H1 (cell line): ENCODE results near the gene CALML4. TPM values are rescaled to one million over a fixed set of nuclear protein-coding genes. Genes with fewer than 3 reads are reported as not detected.

ENCODE experiments used
- CTCF ChIA-PET: fragments of 300-600 bp; sonication (Branson Sonifier 250); formaldehyde crosslinking; loops from one replicate; lab custom pipeline; 2021; ENCODE audit not compliant: partially characterized antibody; lab: Charles Lee
- POLR2A ChIA-PET: fragments of 300-600 bp; sonication (Branson Sonifier 250); formaldehyde crosslinking; loops from one replicate; lab custom pipeline; 2021; ENCODE audit warnings: inconsistent platforms; ENCODE audit not compliant: partially characterized antibody; lab: Charles Lee
- DNase-seq, 2 experiments: peaks; one replicate each; pipeline versions ENCODE4 v3.0.0 to v3.0.0-alpha.2; 2010 to 2022; ENCODE audit warnings: low spot score in 2 of 2, low read depth in 1 of 2, mixed read lengths in 1 of 2
- FAIRE-seq: peaks from 2 replicates; lab custom pipeline; 2011; peaks lifted over from hg19 to GRCh38; lab: Jason Lieb, UNC
- H2AFZ ChIP-seq: 2 replicates; pipeline ENCODE4 v1.8.1; 2012; ENCODE audit warnings: low read length, inconsistent platforms
- H2AK5ac ChIP-seq: 2 replicates; pipeline ENCODE4 v1.6.1; 2013; ENCODE audit warnings: low read depth, low read length
- H2BK120ac ChIP-seq: replicated peaks from 2 replicates; pipeline ENCODE3; 2013; ENCODE audit warnings: low read depth, low read length, inconsistent platforms
- H2BK12ac ChIP-seq: 2 replicates; pipeline ENCODE4 v1.6.1; 2013; ENCODE audit warnings: low read depth, low read length
- H2BK15ac ChIP-seq: 2 replicates; pipeline ENCODE4 v1.6.1; 2013; ENCODE audit warnings: low read length
- H2BK20ac ChIP-seq: 2 replicates; pipeline ENCODE4 v1.6.1; 2013; ENCODE audit warnings: low read length
- H2BK5ac ChIP-seq: 2 replicates; pipeline ENCODE4 v1.6.1; 2013; ENCODE audit warnings: low read depth, low read length
- H3K14ac ChIP-seq: 2 replicates; pipeline ENCODE4 v1.6.1; 2013; ENCODE audit warnings: inconsistent platforms; ENCODE audit not compliant: insufficient read length
- H3K18ac ChIP-seq: 2 replicates; pipeline ENCODE4 v1.6.1; 2013; ENCODE audit warnings: low read length; ENCODE audit errors: extremely low read depth
- H3K23ac ChIP-seq: 2 replicates; pipeline ENCODE4 v1.6.1; 2013; ENCODE audit warnings: inconsistent platforms; ENCODE audit not compliant: insufficient read length
- H3K23me2 ChIP-seq: 2 replicates; pipeline ENCODE4 v1.6.1; 2013; ENCODE audit warnings: low read depth, low read length
- H3K27ac ChIP-seq: 2 replicates; pipeline ENCODE4 v1.6.1; 2011; ENCODE audit warnings: low read depth, low read length, inconsistent platforms
- H3K27me3 ChIP-seq, 4 experiments: replicated peaks in 1 of 4; 1 replicate in 1 of 4; 2 replicates in 3 of 4; pipeline versions ENCODE4 v1.6.1 to v1.8.1; 2011 to 2013; ENCODE audit warnings: low read length in 3 of 4, mild to moderate bottlenecking in 3 of 4, inconsistent platforms in 2 of 4, mixed read lengths in 2 of 4, moderate library complexity in 1 of 4; ENCODE audit not compliant: control insufficient read depth in 3 of 4, insufficient read depth in 3 of 4; ENCODE audit errors: extremely low read depth in 1 of 4
- H3K36me3 ChIP-seq, 4 experiments: 2 replicates each; pipeline versions ENCODE4 v1.6.1 to v1.8.1; 2011 to 2013; ENCODE audit warnings: mild to moderate bottlenecking in 4 of 4, low read length in 3 of 4, moderate library complexity in 2 of 4, control low read depth in 1 of 4, inconsistent platforms in 1 of 4; ENCODE audit not compliant: insufficient read depth in 4 of 4, control insufficient read depth in 2 of 4
- H3K4ac ChIP-seq: replicated peaks from 2 replicates; pipeline ENCODE3; 2013; ENCODE audit warnings: low read length, low read depth, mixed read lengths, inconsistent platforms; ENCODE audit not compliant: insufficient read length
- H3K4me1 ChIP-seq, 4 experiments: replicated peaks in 1 of 4; 1 replicate in 1 of 4; 2 replicates in 3 of 4; pipeline versions ENCODE4 v1.6.1 to v1.8.1; 2011 to 2013; ENCODE audit warnings: low read length in 3 of 4, inconsistent platforms in 2 of 4, mixed read lengths in 1 of 4; ENCODE audit not compliant: insufficient read depth in 4 of 4, control insufficient read depth in 3 of 4
- H3K4me2 ChIP-seq, 2 experiments: 2 replicates each; pipeline versions ENCODE4 v1.6.1 to v1.8.1; 2011 to 2013; ENCODE audit warnings: low read depth in 2 of 2, low read length in 2 of 2, control low read depth in 1 of 2, inconsistent platforms in 1 of 2, mild to moderate bottlenecking in 1 of 2; ENCODE audit not compliant: insufficient read depth in 1 of 2
- H3K4me3 ChIP-seq, 4 experiments: fragments of 200-600, 300-600 bp in 1 of 4; sonication (generic), shearing (Covaris generic), sonication (Bioruptor Twin) in 1 of 4; 2 replicates each; pipeline versions ENCODE4 v1.5.1 to v1.8.1; 2011 to 2016; ENCODE audit warnings: low read length in 4 of 4, low read depth in 3 of 4, control low read depth in 2 of 4, inconsistent platforms in 2 of 4, mild to moderate bottlenecking in 2 of 4, mixed read lengths in 1 of 4, moderate library complexity in 1 of 4; ENCODE audit not compliant: insufficient read depth in 2 of 4; ENCODE audit errors: extremely low read depth in 1 of 4
- H3K56ac ChIP-seq: replicated peaks from 2 replicates; pipeline ENCODE3; 2013; ENCODE audit warnings: low read depth, mild to moderate bottlenecking, mixed read lengths, low read length, inconsistent platforms; ENCODE audit not compliant: insufficient read length
- H3K79me1 ChIP-seq: 2 replicates; pipeline ENCODE4 v1.6.1; 2013; ENCODE audit warnings: low read depth, low read length, control low read depth
- H3K79me2 ChIP-seq, 2 experiments: 2 replicates each; pipeline versions ENCODE4 v1.6.1 to v1.8.1; 2012 to 2013; ENCODE audit warnings: low read length in 2 of 2, mild to moderate bottlenecking in 2 of 2, inconsistent platforms in 1 of 2; ENCODE audit not compliant: insufficient read depth in 2 of 2, control insufficient read depth in 1 of 2
- H3K9ac ChIP-seq, 4 experiments: replicated peaks in 1 of 4; 1 replicate in 1 of 4; 2 replicates in 3 of 4; pipeline versions ENCODE4 v1.6.1 to v1.8.1; 2011 to 2013; ENCODE audit warnings: low read depth in 3 of 4, low read length in 3 of 4, control low read depth in 2 of 4, mild to moderate bottlenecking in 2 of 4, moderate library complexity in 2 of 4, inconsistent platforms in 1 of 4; ENCODE audit errors: extremely low read depth in 1 of 4
- H3K9me3 ChIP-seq, 2 experiments: 2 replicates each; pipeline versions ENCODE4 v1.6.1 to v1.8.1; 2012 to 2013; ENCODE audit warnings: mild to moderate bottlenecking in 2 of 2, moderate library complexity in 2 of 2, control low read depth in 1 of 2, inconsistent platforms in 1 of 2, low read depth in 1 of 2, low read length in 1 of 2, mixed read lengths in 1 of 2; ENCODE audit not compliant: insufficient read depth in 2 of 2
- H4K20me1 ChIP-seq, 2 experiments: replicated peaks in 1 of 2; 2 replicates each; pipeline versions ENCODE3 to v1.8.1; 2011 to 2013; ENCODE audit warnings: inconsistent platforms in 2 of 2, low read length in 2 of 2, mild to moderate bottlenecking in 1 of 2; ENCODE audit not compliant: insufficient read depth in 2 of 2, control insufficient read depth in 1 of 2
- H4K5ac ChIP-seq: 2 replicates; pipeline ENCODE4 v1.6.1; 2013; ENCODE audit warnings: low read length, low read depth, mixed read lengths, inconsistent platforms; ENCODE audit not compliant: insufficient read length
- H4K8ac ChIP-seq: 2 replicates; pipeline ENCODE4 v1.8.0; 2013; ENCODE audit warnings: mild to moderate bottlenecking, moderate library complexity, low read length, inconsistent platforms; ENCODE audit not compliant: insufficient read depth; ENCODE audit errors: extremely low read depth
- H4K91ac ChIP-seq: replicated peaks from 2 replicates; pipeline ENCODE3; 2013; ENCODE audit warnings: low read length, mixed read lengths, inconsistent platforms; ENCODE audit not compliant: insufficient read length
- BACH1 ChIP-seq: IDR thresholded peaks from 2 replicates; pipeline ENCODE4 v1.6.1; 2012; ENCODE audit warnings: low read length, improper control_type of control experiment
- BCL11A ChIP-seq, 2 experiments: IDR thresholded peaks; one replicate each; pipeline ENCODE4 v1.6.1; 2011; ENCODE audit warnings: low read depth in 2 of 2, low read length in 2 of 2, mild to moderate bottlenecking in 2 of 2
- CHD1 ChIP-seq: IDR thresholded peaks from 2 replicates; pipeline ENCODE4 v1.6.1; 2012; ENCODE audit warnings: low read depth, low read length, improper control_type of control experiment
- CREB1 ChIP-seq: IDR thresholded peaks from 2 replicates; pipeline ENCODE4 v1.6.1; 2012; ENCODE audit warnings: inconsistent platforms
- JUN ChIP-seq: IDR thresholded peaks from 2 replicates; pipeline ENCODE4 v1.6.1; 2011; ENCODE audit warnings: low read depth, mild to moderate bottlenecking, improper control_type of control experiment, low read length
- POU5F1 ChIP-seq: IDR thresholded peaks from 2 replicates; pipeline ENCODE4 v1.6.1; 2011; ENCODE audit warnings: low read depth, mild to moderate bottlenecking, low read length, moderate library complexity
- SIRT6 ChIP-seq: IDR thresholded peaks from one replicate; pipeline ENCODE4 v1.7.1; 2012; ENCODE audit warnings: low read length, inconsistent platforms
- SRF ChIP-seq: IDR thresholded peaks from 2 replicates; pipeline ENCODE4 v1.6.1; 2011; ENCODE audit warnings: mild to moderate bottlenecking, low read depth, low read length, moderate library complexity
- SUZ12 ChIP-seq: fragments of 200-600 bp; sonication (generic); IDR thresholded peaks from 2 replicates; pipeline ENCODE4 v1.6.1; 2012; ENCODE audit warnings: mild to moderate bottlenecking, inconsistent platforms, low read length, moderate library complexity, mixed read lengths
- TAF7 ChIP-seq: optimal IDR thresholded peaks from 2 replicates; pipeline ENCODE3; 2011; ENCODE audit warnings: low read depth, mild to moderate bottlenecking, inconsistent platforms, low read length, moderate library complexity, borderline replicate concordance
- ZNF274 ChIP-seq: IDR thresholded peaks from 2 replicates; pipeline ENCODE4 v1.7.0; 2012; ENCODE audit warnings: low read length, borderline replicate concordance; ENCODE audit errors: extremely low read depth
- WGBS, 2 experiments: shearing (Covaris generic) in 1 of 2; methylation state at CpG; one replicate each; pipeline versions ENCODE4 v1.1.6 to v1.1.7; 2013 to 2015; ENCODE audit warnings: low lambda C conversion rate in 2 of 2, mixed read lengths in 2 of 2, inconsistent platforms in 1 of 2, low coverage in 1 of 2, missing lambda C conversion rate in 1 of 2; ENCODE audit not compliant: insufficient replicate concordance in 2 of 2, insufficient coverage in 1 of 2, insufficient read length in 1 of 2; ENCODE audit errors: extremely low coverage in 1 of 2, missing lambda C conversion rate in 1 of 2; 5-methylcytosine and 5-hydroxymethylcytosine counted together
- polyA plus RNA-seq, 7 experiments: library from polyadenylated mRNA; depleted of rRNA in 3 of 7; stranded (reverse) in 5 of 7; unstranded in 2 of 7; fragments of >200 nt in 5 of 7; fragments of 200-250 nt in 2 of 7; gene quantifications; 1 replicate in 5 of 7; 2 replicates in 1 of 7; 4 replicates in 1 of 7; pipeline versions ENCODE4 v1.2.1 to v1.2.3, GENCODE V29; 2011 to 2013; ENCODE audit warnings: missing spikeins in 2 of 7, mixed read lengths in 2 of 7
- total RNA-seq: library from RNA; stranded (reverse); fragmentation: NEBNext Ultra II Directional; extraction: Animal tissue kit (Norgen Biotek cat#: 25700); gene quantifications from 2 replicates; pipeline ENCODE4 v1.2.1, GENCODE V29; 2021
- TF ChIP-seq, protein P1 (sequence below): IDR thresholded peaks from 2 replicates; pipeline ENCODE4 v1.6.1; 2012; ENCODE audit warnings: inconsistent platforms

The CALML4 gene
- total and polyA plus RNA-seq, 2 of the 8 experiments (the other 6 are each of a cell fraction or from before 2014, with no cell fraction given) = 3.8 to 12.5 TPM

DNA sequence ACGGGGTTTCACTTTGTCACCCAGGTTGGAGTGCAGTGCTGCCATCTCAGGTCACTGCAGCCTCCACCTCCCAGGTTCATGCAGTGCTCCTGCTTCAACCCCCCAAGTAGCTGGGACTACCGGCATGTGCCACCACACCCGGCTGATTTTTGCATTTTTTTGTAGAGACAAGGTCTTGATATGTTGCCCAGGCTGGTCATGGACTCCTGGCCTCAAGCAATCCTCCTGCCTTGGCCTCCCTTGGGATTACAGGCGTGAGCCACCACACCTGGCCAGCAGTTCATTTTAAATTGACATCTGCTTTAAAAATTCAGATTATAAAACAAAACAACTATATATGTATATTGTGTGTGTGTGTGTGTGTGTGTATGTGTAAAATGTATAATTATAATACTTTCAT lies 38.3 kb downstream of the CALML4 start:
- Histone ChIP-seq H3K4me3 (no peak overlapping the region), H2AFZ (no peak overlapping the region), H3K4ac (no peak overlapping the region), H3K23ac (no peak overlapping the region), H4K91ac (no peak overlapping the region), H2BK15ac (no peak overlapping the region), H2AK5ac (no peak overlapping the region), H3K36me3 (peaks cover 0 to 25% (median 3%) of the 10 kb centered on the region in 4 experiments; a peak in 5 of 8 replicates), H4K8ac (no peak overlapping the region), H3K4me1 (no peaks in the 10 kb centered on the region), H3K14ac (no peak overlapping the region), H3K9ac (no peak overlapping the region), H3K56ac (no peak overlapping the region), H3K4me2 (no peak overlapping the region), H3K27ac (no peak overlapping the region), H3K18ac (no peak overlapping the region), H3K79me1 (no peaks in the 10 kb centered on the region), H3K79me2 (no peaks in the 10 kb centered on the region), H3K27me3 (no peaks in the 10 kb centered on the region), H4K5ac (no peak overlapping the region), H3K23me2 (no peaks in the 10 kb centered on the region), H2BK20ac (no peak overlapping the region), H3K9me3 (no peaks in the 10 kb centered on the region), H2BK5ac (no peak overlapping the region), H2BK12ac (no peak overlapping the region), H4K20me1 (no peaks in the 10 kb centered on the region), H2BK120ac (no peak overlapping the region)
- TF ChIP-seq BCL11A (IDR thresholded peaks at IDR 0.05; ENCODE audit: low read depth in 2 of 2, low read length in 2 of 2) (no peak), BACH1 (no peak), CREB1 (no peak), JUN (no peak), TAF7 (no peak), ZNF274 (no peak), SRF (no peak), SUZ12 (no peak), CHD1 (no peak), SIRT6 (no peak), POU5F1 (no peak)
- TF ChIP-seq, protein P1, sequence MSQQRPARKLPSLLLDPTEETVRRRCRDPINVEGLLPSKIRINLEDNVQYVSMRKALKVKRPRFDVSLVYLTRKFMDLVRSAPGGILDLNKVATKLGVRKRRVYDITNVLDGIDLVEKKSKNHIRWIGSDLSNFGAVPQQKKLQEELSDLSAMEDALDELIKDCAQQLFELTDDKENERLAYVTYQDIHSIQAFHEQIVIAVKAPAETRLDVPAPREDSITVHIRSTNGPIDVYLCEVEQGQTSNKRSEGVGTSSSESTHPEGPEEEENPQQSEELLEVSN = no peak
- FAIRE-seq = no peak
- CTCF ChIA-PET = interaction anchor here (0.6 kb wide), 1 partner anchor 205 kb away, joined by 3 read pairs; no protein-coding TSS in a partner anchor
- 94% methylated on average over 4 of the region's 4 CpGs; no CpG with 5 or more reads in 1 of the 2 experiments for WGBS, 2 experiments
- DNase-seq = no peak
- POLR2A ChIA-PET = interaction anchor here (1.0 kb wide), 1 partner anchor 11 kb away, joined by 3 read pairs; no protein-coding TSS in a partner anchor
